Activated T-helper 9 cell treated with anti-CD3 and anti-CD28 coated beads, Interleukin-2, amount 50 U/mL, for 16 hours (primary cell): ENCODE results near the gene EREG.
"Not testable (repeated sequence)": the region's sequence is repeated elsewhere in the genome, so short reads cannot be mapped to it uniquely, and the experiment has no call there.

Experiments
- DNase-seq: peaks from one replicate; pipeline ENCODE4 v3.0.0-alpha.2; 2020; ENCODE audit warnings: low read depth

Gene EREG, protein sequence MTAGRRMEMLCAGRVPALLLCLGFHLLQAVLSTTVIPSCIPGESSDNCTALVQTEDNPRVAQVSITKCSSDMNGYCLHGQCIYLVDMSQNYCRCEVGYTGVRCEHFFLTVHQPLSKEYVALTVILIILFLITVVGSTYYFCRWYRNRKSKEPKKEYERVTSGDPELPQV

DNA sequence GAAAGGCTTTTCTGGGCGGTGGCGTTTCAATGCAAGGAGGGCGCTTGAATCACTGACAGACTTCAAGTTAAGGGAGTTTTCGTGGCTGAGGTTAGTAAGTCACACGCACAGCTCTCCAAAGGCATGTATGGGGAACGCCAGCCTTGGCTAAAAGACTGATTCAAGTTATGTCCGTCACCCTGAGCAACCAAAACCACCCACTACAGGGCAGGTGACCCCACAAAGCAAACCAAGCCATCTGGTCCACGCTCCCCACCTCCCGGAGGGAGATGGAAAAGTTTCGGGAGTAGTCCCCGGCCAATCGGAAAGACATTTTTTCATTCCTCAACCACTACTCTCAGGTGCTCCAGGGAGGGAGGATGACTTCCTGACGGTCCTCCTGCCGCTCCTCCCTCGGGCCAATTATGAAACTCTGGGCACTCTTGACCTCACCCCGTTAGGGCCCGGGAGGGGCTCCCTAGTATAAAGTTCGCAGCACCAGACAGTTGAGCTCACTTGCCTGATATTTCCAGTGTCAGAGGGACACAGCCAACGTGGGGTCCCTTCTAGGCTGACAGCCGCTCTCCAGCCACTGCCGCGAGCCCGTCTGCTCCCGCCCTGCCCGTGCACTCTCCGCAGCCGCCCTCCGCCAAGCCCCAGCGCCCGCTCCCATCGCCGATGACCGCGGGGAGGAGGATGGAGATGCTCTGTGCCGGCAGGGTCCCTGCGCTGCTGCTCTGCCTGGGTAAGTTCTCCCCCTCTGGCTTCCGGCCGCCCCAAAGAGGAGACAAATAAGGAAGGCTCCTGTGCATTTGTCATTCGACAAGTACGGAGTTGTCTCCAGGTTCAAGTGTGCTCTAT, at the start of gene EREG:
EREG (plus strand) TSS at position 494 of the 840 bp plus-strand sequence; CDS start at position 658, 164 bp downstream.
- DNase-seq, result no peak

- no peak for DNase-seq
These were observed 49.6 kb upstream of the EREG start for GRCh38 chr4:74315376-74315775.

DNA sequence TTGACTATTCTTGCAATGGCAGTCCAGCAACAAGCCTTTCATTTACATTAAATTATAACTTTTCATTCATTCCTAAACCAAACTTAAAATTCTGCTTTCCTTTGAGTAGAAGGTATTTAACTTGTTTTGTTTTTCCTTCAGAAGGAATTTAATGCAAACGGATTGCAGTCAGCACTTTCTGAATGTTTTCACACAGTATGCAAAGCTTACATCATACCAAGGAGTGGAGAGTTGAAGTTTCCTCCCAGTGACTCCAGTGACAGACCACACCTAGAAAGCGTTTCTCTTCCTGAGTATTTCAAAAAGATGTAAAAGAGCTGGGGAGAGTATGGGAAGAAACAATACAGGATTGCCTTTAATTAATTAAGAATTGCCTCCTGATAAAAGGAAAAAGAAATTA, 48.5 kb upstream of the EREG start:
- no peak for DNase-seq

DNA sequence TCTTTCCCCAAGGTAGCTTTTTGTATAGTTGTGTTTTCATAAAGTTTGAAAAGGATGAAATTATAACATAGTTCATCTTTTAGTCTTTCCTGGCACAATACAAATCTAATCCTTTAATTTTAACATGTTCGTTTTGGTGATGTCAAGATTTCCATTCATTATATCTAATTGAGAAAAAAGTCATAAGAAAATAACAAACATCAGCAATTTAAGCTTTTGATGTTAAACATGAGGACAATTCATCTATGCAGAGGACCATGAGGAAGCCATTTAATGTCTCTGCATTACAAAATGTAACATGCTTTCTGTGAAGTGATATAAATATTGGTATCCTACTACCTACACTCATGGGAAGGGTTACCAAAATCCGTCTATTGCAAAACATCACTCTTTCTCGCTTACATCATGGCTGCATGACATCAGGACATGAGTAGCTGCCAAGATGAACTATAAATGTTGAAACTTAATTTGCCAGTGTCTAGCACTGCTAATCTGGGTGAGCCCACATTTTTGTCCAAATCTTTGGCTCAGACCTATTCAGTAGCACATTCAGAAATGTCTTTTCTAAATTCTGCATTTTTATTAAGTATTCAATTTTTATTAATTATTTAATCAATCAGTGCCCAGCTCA, 47.2 kb upstream of the EREG start:
- DNase-seq, result no peak

DNA sequence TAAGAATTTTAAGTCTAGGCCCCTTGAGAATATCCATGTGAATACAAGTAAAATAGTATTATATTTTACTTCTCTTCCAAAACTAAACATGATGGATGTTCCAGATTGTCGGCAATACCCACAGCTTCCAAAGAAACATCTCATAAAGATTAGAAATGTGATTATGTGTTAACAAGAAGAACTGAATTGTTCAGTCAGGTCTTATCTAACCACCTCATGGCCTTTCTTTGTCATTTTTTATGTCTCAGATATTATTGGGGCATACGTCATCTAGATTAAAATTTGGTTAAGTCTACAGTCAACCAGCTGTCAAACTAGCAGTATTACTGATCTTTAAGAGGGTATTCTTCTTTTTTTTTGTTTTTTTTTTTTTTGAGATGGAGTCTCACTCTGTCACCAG, 46.7 kb upstream of the EREG start:
- no peak for DNase-seq

DNA sequence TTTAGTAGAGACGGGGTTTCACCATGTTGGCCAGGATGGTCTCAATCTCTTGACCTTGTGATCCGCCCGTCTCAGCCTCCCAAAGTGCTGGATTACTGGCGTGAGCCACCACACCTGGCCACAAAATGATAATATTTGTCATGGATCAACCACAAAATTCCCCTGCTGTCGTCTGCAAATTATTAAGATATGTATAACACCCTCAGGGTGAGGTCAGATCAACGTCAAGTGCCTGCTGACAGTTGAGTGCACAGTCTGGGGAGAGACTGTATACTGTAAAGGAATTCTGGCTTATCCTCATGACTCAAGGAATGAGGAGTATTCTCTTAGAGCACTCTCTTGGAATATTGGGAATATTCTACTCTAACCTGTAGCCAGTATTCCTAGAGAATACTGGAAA, 45.5 kb upstream of the EREG start:
- DNase-seq, result no peak

GRCh38 chr4:74320559-74321118, 44.3 kb upstream of the EREG start:
- DNase-seq, result no peak

DNA sequence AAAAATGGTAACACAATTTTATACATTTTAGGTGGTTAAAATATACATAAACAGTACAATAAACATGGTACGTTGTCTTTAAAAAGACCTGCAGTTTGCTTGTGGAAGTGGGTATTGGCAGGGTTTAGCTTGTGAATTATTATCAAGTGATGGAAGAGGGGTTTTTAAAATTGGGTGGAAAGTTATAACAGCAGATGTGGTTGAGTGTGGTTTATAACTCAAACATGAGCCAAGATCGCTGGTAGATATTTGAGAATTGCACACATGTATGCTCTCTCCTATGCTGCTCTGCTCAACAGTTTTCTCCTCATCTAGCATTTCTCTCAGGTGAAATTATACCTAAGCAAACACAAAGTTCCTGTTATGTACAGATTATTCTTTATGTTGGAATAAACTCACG, 42.6 kb upstream of the EREG start:
- DNase-seq, result no peak

DNA sequence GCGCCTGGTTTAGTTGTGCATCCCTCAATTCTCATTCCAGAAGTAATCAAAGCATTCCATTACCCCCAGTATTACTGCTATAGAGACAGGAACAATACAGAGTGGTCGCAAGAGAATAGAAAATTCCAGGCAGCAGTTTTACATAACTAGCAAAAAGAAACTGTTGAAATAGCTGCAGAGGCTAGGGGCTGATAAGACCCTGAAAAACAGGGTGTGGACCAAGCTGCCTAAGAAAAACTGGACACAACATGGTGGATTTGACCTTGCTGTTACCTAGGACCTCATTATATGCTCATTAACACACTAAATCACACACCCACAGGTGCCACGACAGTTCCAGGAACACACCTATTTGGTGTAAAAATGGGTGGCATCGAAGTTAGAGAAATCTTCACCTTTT, 41.3 kb upstream of the EREG start:
- no peak for DNase-seq

DNA sequence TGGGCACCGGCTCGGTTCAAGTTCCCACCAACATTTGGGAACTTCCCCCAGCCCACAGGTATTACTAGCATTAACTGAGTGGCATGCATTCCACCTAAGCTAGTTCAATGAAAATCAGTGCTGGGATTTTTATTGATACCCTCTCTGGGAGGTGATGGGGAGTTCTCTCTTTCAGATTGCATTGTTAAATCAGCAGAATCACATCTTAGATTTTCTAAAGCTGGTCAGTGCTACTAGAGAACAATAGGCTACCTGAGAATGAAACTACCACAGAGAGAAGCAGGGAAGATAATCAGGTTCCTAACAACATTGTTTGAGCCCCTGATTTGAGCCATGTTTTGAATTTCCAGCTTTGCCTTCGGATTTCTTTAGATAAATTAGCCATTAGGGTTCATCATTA, 40.7 kb upstream of the EREG start:
- no peak for DNase-seq

DNA sequence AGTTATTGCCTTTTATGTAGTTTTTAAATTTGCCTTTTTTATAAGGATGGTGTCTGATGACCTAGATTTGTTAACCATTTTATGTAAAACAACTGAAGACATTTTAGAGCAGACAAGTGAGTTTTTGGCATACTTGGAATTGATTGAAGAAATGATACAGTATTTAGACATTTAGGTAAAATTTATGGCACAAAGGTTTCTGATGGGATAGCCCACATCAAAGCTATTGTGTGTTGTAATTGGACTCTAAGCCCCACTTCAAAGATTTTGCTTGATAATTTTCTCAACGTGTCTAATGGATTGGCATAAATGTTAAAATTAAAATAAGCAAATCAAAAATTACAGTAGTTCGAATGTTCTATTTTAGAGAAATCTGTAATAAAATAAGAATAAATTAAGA, 39.1 kb upstream of the EREG start:
- no peak for DNase-seq

DNA sequence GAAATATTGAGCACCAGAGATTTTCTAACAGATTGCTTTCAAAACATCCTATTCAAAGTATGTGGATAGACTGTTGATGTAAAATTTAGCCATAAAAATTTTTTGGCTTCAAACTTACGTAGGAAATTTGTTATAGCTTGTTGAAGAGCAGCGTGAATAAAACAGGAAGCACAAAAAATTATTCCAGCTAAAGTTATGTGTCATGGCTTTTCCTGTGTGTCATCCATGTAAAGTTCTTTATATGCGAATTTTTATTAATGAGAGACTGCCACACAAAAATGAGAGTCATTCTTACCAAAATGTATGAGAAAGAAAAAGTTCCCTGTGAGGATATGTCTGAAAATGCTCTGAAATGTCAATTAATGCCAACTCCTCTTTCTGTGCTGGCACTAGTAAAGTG, 37.2 kb upstream of the EREG start:
- DNase-seq, result no peak

GRCh38 chr4:74328501-74328900, 36.4 kb upstream of the EREG start:
- DNase-seq, result no peak

GRCh38 chr4:74329307-74329706, 35.6 kb upstream of the EREG start:
- no peak for DNase-seq

DNA sequence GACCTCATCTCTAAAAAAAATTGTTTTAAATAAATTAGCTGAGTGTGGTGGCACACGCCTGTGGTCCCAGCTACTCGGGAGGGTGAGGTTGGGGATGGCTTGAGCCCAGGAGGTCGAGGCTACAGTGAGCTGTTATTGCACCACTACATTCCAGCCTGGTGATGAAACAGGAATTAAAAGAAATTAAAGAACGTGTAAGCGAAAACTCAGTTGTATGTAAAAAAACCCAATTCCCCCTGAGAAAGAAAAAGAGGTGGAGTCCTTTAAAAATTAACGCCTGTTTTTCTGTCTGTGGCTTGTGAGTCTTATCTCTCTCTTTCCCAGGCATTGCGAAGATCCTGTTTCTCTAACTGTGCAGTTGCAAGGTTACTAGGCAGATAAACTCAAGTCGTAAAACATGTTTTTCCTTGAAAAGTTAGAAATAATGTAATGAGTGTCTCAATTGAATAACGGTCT, 34.6 kb upstream of the EREG start:
- no peak for DNase-seq

DNA sequence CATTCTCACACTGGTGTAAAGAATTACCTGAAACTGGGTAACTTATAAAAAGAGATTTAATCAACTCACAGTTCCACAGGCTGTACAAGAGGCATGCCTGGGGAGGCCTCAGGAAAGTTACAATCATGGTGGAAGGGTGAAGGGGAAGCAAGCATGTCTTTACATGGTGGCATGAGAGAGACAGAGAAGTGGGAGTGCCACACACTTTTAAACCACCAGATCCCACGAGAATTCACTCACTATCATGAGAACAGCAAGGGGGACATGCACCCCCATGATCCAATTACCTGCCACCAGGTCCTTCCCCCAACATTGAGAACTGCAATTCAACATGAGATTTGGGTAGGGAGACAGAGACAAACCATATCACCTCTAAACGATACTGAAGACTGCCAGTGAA, 33.7 kb upstream of the EREG start:
- no peak for DNase-seq

GRCh38 chr4:74331944-74332343, 33.0 kb upstream of the EREG start:
- no peak for DNase-seq

- DNase-seq, result no peak
These were observed 30.3 kb upstream of the EREG start for GRCh38 chr4:74334636-74335035.

DNA sequence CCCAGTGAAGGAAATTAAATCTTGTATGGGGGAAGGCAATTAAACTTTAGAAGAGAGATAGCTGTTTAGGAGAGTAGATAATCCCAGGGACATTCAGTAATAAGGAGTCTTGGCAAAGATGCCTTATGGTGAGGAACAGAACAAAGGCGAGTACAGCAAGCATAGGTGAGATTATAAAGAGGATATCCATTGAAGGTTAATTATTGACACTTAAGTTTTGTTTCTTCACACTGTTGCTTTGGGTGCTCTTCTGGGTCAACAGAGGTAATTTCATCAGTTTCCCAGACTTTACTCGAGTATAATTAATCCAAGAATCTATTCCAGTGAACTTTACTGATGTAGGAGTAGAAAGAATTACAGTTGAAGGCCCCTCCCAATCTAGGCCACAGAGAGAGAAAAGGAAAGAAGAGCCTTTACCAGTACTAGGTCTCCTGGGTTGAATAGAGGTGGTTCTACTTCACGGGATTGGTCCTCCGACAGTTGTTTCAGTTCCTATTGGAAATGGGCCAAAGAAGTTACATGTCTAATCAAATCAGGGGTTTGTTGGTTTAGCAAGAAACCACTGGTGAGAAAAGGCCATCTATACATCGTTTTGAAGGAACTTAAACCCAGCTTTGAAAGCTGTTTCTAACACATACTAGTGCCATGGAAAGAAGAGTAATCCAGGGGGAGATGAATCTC, 29.5 kb upstream of the EREG start:
- DNase-seq, result no peak

DNA sequence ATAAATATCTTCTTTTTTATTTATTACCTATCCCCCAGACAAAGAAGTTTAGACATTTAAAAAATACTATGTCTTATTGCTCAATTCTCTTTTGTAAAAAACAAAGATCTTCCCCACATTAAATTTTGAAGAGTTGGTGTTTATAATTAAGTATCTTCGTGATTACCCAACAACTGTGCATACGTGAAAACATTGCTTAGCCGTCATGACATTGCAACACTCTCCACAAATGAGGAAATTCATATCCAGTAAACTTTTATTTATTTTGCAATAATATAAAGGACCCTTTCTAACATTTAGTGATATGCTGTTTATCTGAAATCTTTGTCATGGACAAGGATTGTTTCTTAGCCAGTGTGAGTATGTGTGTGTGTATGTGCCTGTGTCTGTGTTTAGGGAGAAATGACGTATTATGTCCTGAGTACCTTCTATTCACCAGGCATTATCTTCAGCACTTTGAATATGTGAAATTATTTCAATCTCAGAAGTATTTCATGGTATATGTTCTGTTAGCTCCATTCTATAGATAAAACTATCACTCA, 26.1 kb upstream of the EREG start:
- no peak for DNase-seq

GRCh38 chr4:74339501-74339900, 25.4 kb upstream of the EREG start:
- DNase-seq, result no peak

GRCh38 chr4:74340421-74340820, 24.5 kb upstream of the EREG start:
- not testable (repeated sequence) for DNase-seq
